IMR-90 (cell line): ENCODE data around the gene ERG. TPM values are rescaled to one million over a fixed set of nuclear protein-coding genes. Genes with fewer than 3 reads are reported as not detected.

Source experiments
- ATAC-seq: fragments of 200-7000 bp; cut with Tn5 transposase; 2 replicates; pipeline ENCODE4 v1.9.1; 2020; ENCODE audit warnings: low read depth, mild to moderate bottlenecking, moderate library complexity
- BruUV-seq: library from RNA; stranded (reverse); fragments of 400-500 nt; replicated peaks from 2 replicates; lab custom pipeline; 2021; lab: Mats Ljungman, UMichigan
- CTCF ChIA-PET: fragments of 300-600 bp; formaldehyde crosslinking; extraction: SDS; loops from one replicate; lab custom pipeline; 2021; ENCODE audit warnings: antibody characterized with exemption; lab: Yijun Ruan, JAX
- POLR2A ChIA-PET: fragments of 300-600 bp; sonication (Branson Sonifier 250); formaldehyde crosslinking; loops from one replicate; lab custom pipeline; 2022; ENCODE audit warnings: antibody characterized with exemption; ENCODE audit not compliant: unreplicated experiment; lab: Charles Lee
- DNase-seq: peaks from one replicate; pipeline ENCODE4 v3.0.0; 2013
- H2AFZ ChIP-seq: replicated peaks from 2 replicates; pipeline ENCODE3; 2013; ENCODE audit warnings: low read length, mild to moderate bottlenecking; ENCODE audit not compliant: poor library complexity
- H2AK5ac ChIP-seq: 2 replicates; pipeline ENCODE4 v1.6.1; 2013; ENCODE audit warnings: low read depth, low read length, inconsistent platforms
- H2AK9ac ChIP-seq: replicated peaks from 2 replicates; pipeline ENCODE3; 2013; ENCODE audit warnings: mild to moderate bottlenecking, low read depth, low read length, moderate library complexity; ENCODE audit not compliant: poor library complexity
- H2BK120ac ChIP-seq: 2 replicates; pipeline ENCODE4 v1.6.1; 2013; ENCODE audit warnings: low read depth, low read length, inconsistent platforms
- H2BK15ac ChIP-seq: 3 replicates; pipeline ENCODE4 v1.6.1; 2013; ENCODE audit warnings: low read depth, low read length, inconsistent platforms
- H2BK20ac ChIP-seq: 2 replicates; pipeline ENCODE4 v1.6.1; 2013; ENCODE audit warnings: low read depth, mild to moderate bottlenecking, inconsistent platforms, low read length, moderate library complexity
- H2BK5ac ChIP-seq: 2 replicates; pipeline ENCODE4 v1.6.1; 2013; ENCODE audit warnings: mild to moderate bottlenecking, low read depth, low read length, inconsistent platforms; ENCODE audit not compliant: poor library complexity, severe bottlenecking
- H3K14ac ChIP-seq: replicated peaks from 2 replicates; pipeline ENCODE4 v1.6.1; 2013; ENCODE audit warnings: low read depth, low read length, inconsistent platforms
- H3K18ac ChIP-seq: 2 replicates; pipeline ENCODE4 v1.6.1; 2013; ENCODE audit warnings: low read depth, low read length, control low read depth
- H3K23ac ChIP-seq: 2 replicates; pipeline ENCODE4 v1.6.1; 2013; ENCODE audit warnings: low read depth, low read length, inconsistent platforms
- H3K27ac ChIP-seq: 2 replicates; pipeline ENCODE4 v1.5.1; 2013; ENCODE audit warnings: mild to moderate bottlenecking, control low read depth, low read length; ENCODE audit not compliant: insufficient read depth
- H3K27me3 ChIP-seq: 2 replicates; pipeline ENCODE4 v1.6.1; 2013; ENCODE audit warnings: low read length; ENCODE audit not compliant: control insufficient read depth, insufficient read depth
- H3K36me3 ChIP-seq: 2 replicates; pipeline ENCODE4 v1.6.1; 2013; ENCODE audit warnings: low read length, mixed read lengths; ENCODE audit not compliant: control insufficient read depth, insufficient read depth
- H3K4ac ChIP-seq: 2 replicates; pipeline ENCODE4 v1.6.1; 2013; ENCODE audit warnings: low read depth, low read length, inconsistent platforms
- H3K4me1 ChIP-seq: 2 replicates; pipeline ENCODE4 v1.6.1; 2013; ENCODE audit warnings: low read length, mixed read lengths; ENCODE audit not compliant: control insufficient read depth, insufficient read depth
- H3K4me2 ChIP-seq: 2 replicates; pipeline ENCODE4 v1.6.1; 2013; ENCODE audit warnings: low read depth, mild to moderate bottlenecking, control low read depth, low read length, moderate library complexity
- H3K4me3 ChIP-seq: 2 replicates; pipeline ENCODE4 v1.5.1; 2013; ENCODE audit warnings: low read depth, mild to moderate bottlenecking, control low read depth, low read length, moderate library complexity; ENCODE audit not compliant: insufficient read depth
- H3K56ac ChIP-seq: 2 replicates; pipeline ENCODE4 v1.6.1; 2013; ENCODE audit warnings: low read length, inconsistent platforms; ENCODE audit not compliant: insufficient read depth; ENCODE audit errors: extremely low read depth
- H3K79me1 ChIP-seq, 2 experiments: 2 replicates each; pipeline ENCODE4 v1.6.1; 2013; ENCODE audit warnings: low read length in 2 of 2, inconsistent platforms in 1 of 2, low read depth in 1 of 2
- H3K9ac ChIP-seq: 2 replicates; pipeline ENCODE4 v1.6.1; 2013; ENCODE audit warnings: low read depth, low read length, control low read depth
- H3K9me1 ChIP-seq: 2 replicates; pipeline ENCODE4 v1.6.1; 2013; ENCODE audit warnings: low read length, inconsistent platforms; ENCODE audit not compliant: insufficient read depth
- H3K9me3 ChIP-seq: 2 replicates; pipeline ENCODE4 v1.6.1; 2013; ENCODE audit warnings: low read length; ENCODE audit not compliant: control insufficient read depth, insufficient read depth
- H4K20me1 ChIP-seq: 2 replicates; pipeline ENCODE4 v1.6.1; 2013; ENCODE audit warnings: low read length, inconsistent platforms; ENCODE audit not compliant: insufficient read depth
- H4K5ac ChIP-seq: 2 replicates; pipeline ENCODE4 v1.6.1; 2013; ENCODE audit warnings: mild to moderate bottlenecking, low read depth, low read length, control low read depth
- H4K8ac ChIP-seq, 2 experiments: 2 replicates each; pipeline ENCODE4 v1.6.1; 2013; ENCODE audit warnings: low read depth in 2 of 2, low read length in 2 of 2, control low read depth in 1 of 2, inconsistent platforms in 1 of 2
- H4K91ac ChIP-seq: 2 replicates; pipeline ENCODE4 v1.6.1; 2013; ENCODE audit warnings: low read depth, low read length, inconsistent platforms; ENCODE audit not compliant: insufficient read depth
- FOS ChIP-seq: fragments of 150-350 bp; IDR thresholded peaks from 2 replicates; pipeline ENCODE4 v1.6.1; 2016; ENCODE audit warnings: low read depth, low read length
- MAFK ChIP-seq: IDR thresholded peaks from 2 replicates; pipeline ENCODE4 v1.6.1; 2012; ENCODE audit warnings: low read depth, low read length, improper control_type of control experiment
- MAZ ChIP-seq: IDR thresholded peaks from 2 replicates; pipeline ENCODE4 v1.6.1; 2012; ENCODE audit warnings: low read depth, mild to moderate bottlenecking, low read length, improper control_type of control experiment, moderate library complexity, borderline replicate concordance
- NFE2L2 ChIP-seq: fragments of 150-350 bp; IDR thresholded peaks from 2 replicates; pipeline ENCODE4 v1.6.1; 2016; ENCODE audit warnings: low read depth, mild to moderate bottlenecking, low read length
- RFX5 ChIP-seq: IDR thresholded peaks from 2 replicates; pipeline ENCODE4 v1.8.0; 2012; ENCODE audit warnings: low read depth, mild to moderate bottlenecking, low read length, moderate library complexity
- SMC3 ChIP-seq: fragments of 150-350 bp; IDR thresholded peaks from 2 replicates; pipeline ENCODE4 v1.6.1; 2016; ENCODE audit warnings: low read depth, mild to moderate bottlenecking, antibody characterized with exemption, low read length, moderate library complexity
- WGBS, 2 experiments: methylation state at CpG; one replicate each; pipeline versions ENCODE4 v1.1.5 to v1.1.7; 2013; ENCODE audit warnings: missing lambda C conversion rate in 2 of 2; ENCODE audit not compliant: insufficient read length in 1 of 2; ENCODE audit errors: extremely low coverage in 2 of 2; 5-methylcytosine and 5-hydroxymethylcytosine counted together
- dilution Hi-C: fragments of 300-500 bp; cut with HindIII; formaldehyde crosslinking; loops from one replicate; pipeline ENCODE4 v1.14.3; 2018; ENCODE audit warnings: low sequenced_read_pairs; ENCODE audit not compliant: unreplicated experiment
- in situ Hi-C: fragments of 300-500 bp; cut with MboI; formaldehyde crosslinking; loops from 3 replicates; pipeline ENCODE4 v1.14.3; 2019; ENCODE audit warnings: low sequenced_read_pairs, inconsistent platforms, mixed read lengths
- intact Hi-C: fragments of 100-400 bp; cut with micrococcal nuclease; formaldehyde crosslinking; loops from 2 replicates; pipeline ENCODE4 v1.10.0; 2022
- polyA plus RNA-seq, 3 experiments: library from polyadenylated mRNA; depleted of rRNA; stranded (reverse); fragments of >200 nt; gene quantifications; 2 replicates each; pipeline ENCODE4 v1.2.3, GENCODE V29; 2012; ENCODE audit warnings: low replicate concordance in 1 of 3
- total RNA-seq: library from RNA; depleted of rRNA; stranded (reverse); fragments of >200 nt; gene quantifications from 2 replicates; pipeline ENCODE4 v1.2.3, GENCODE V29; 2012

ERG gene
- total and polyA plus RNA-seq, 2 of the 4 experiments (the other 2 are of a cell fraction) = not detected

DNA sequence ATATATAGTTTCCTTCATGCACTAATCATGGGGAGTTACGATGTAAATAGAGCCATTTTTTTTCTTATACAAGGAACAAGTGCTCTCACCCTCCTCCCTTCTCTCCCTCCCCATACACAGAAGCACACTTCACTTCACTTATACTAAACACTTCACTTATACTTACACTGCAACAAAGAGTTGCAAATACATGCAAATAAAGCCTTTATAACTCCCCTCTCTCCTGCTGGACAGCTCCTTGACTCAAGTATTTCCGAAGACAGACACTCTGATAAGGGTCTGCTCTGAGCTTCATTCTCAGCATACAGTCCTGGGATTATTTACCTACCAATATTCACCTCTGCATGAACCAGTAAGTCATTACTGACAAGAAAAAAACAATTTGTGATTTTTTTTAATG is 35.6 kb upstream of the ERG start:
- TF ChIP-seq MAZ = no peak
- no peak for TF ChIP-seq FOS
- no peak for TF ChIP-seq SMC3
- TF ChIP-seq RFX5 = no peak
- TF ChIP-seq MAFK = no peak
- TF ChIP-seq NFE2L2 = no peak
- CTCF ChIA-PET = no interaction called here

More for the DNA sequence above, 35.6 kb upstream of the ERG start:
- Histone ChIP-seq H3K14ac (no peak overlapping the region), H2BK20ac (no peak overlapping the region), H3K79me1 (no peaks in the 10 kb centered on the region), H3K27ac (no peak overlapping the region), H3K9ac (no peak overlapping the region), H3K4me1 (no peaks in the 10 kb centered on the region), H3K4me3 (no peak overlapping the region), H2BK5ac (no peak overlapping the region), H2AK5ac (no peak overlapping the region), H3K4me2 (no peak overlapping the region), H2AFZ (no peak overlapping the region), H2BK120ac (no peak overlapping the region), H3K4ac (no peak overlapping the region), H3K9me1 (no peaks in the 10 kb centered on the region), H3K36me3 (no peaks in the 10 kb centered on the region), H4K20me1 (no peaks in the 10 kb centered on the region), H3K18ac (no peak overlapping the region), H2AK9ac (no peak overlapping the region), H4K91ac (no peak overlapping the region), H4K5ac (no peak overlapping the region), H3K9me3 (no peaks in the 10 kb centered on the region), H3K56ac (no peak overlapping the region), H2BK15ac (no peak overlapping the region), H3K27me3 (peaks cover 9% of the 10 kb centered on the region), H3K23ac (no peak overlapping the region), H4K8ac (no peak overlapping the region)
- no TSS peak for BruUV-seq
- in situ Hi-C loops (no loop called here), intact Hi-C loops (loop anchor here (1.0 kb wide), 1 partner anchor 273 kb away; no protein-coding TSS in a partner anchor), dilution Hi-C loops (no loop called here)
- ATAC-seq = no peak
- DNase-seq = no peak
- WGBS, 2 experiments = no CpG with 5 or more reads among the region's 2 CpGs
- POLR2A ChIA-PET = no interaction called here
